ENCODE measurements around the gene LLGL1.

LLGL1 gene

GRCh38 chr17:18218756-18219415, 6.5 kb upstream of the LLGL1 start:
- no peak for TF ChIP-seq POU6F1 (CRISPR knock-in tag; IDR thresholded peaks at IDR 0.05; ENCODE audit: borderline replicate concordance, low read depth)
- no peak for TF ChIP-seq ZC3H10 (CRISPR knock-in tag; IDR thresholded peaks at IDR 0.05)
- TF ChIP-seq PATZ1 (CRISPR knock-in tag; IDR thresholded peaks at IDR 0.05; ENCODE audit: borderline replicate concordance): no peak
- TF ChIP-seq TOX (CRISPR knock-in tag; IDR thresholded peaks at IDR 0.05; ENCODE audit: borderline replicate concordance): no peak
- TF ChIP-seq CREB5 (CRISPR knock-in tag; IDR thresholded peaks at IDR 0.05; ENCODE audit: low read depth): no peak
- no peak for TF ChIP-seq ZFP30 (CRISPR knock-in tag; IDR thresholded peaks at IDR 0.05)
- no peak for TF ChIP-seq CSRNP3 (CRISPR knock-in tag; IDR thresholded peaks at IDR 0.05)
- no peak for TF ChIP-seq ESRRG (CRISPR knock-in tag; IDR thresholded peaks at IDR 0.05)
- TF ChIP-seq OSR1 (CRISPR knock-in tag; IDR thresholded peaks at IDR 0.05): no peak
- TF ChIP-seq RARB (CRISPR knock-in tag; IDR thresholded peaks at IDR 0.05): no peak
- TF ChIP-seq TCF4 (CRISPR knock-in tag; IDR thresholded peaks at IDR 0.05; ENCODE audit: borderline replicate concordance): no peak
- no peak for TF ChIP-seq ISL1 (CRISPR knock-in tag; IDR thresholded peaks at IDR 0.05)
- TF ChIP-seq ZNF70 (CRISPR knock-in tag; IDR thresholded peaks at IDR 0.05): no peak
- TF ChIP-seq SNAI2 (CRISPR knock-in tag; IDR thresholded peaks at IDR 0.05): no peak
- TF ChIP-seq ZNF8 (CRISPR knock-in tag; IDR thresholded peaks at IDR 0.05): no peak
- no peak for TF ChIP-seq ZFP3 (CRISPR knock-in tag; IDR thresholded peaks at IDR 0.05)
- no peak for TF ChIP-seq CSDC2 (CRISPR knock-in tag; IDR thresholded peaks at IDR 0.05)
- peak; percentile 16 for ATAC-seq

DNA sequence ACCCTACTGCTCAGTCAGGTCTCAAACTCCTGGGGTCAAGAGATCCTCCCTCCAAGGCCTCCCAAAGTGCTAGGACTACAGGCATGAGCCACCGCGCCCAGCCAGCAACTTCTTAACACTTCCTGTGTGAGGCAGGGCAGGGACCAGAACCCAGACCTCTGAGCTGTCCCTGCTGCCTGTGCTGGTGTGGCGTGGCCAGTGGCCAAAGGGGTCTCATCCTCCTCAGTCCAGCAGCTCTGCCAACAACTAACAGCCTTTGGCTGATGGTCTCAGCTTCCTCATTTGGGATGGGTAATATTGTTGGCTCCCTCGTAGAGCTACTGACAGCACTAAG, 1.4 kb upstream of the LLGL1 start:
- TF ChIP-seq BACH2 (CRISPR knock-in tag; IDR thresholded peaks at IDR 0.05; ENCODE audit: borderline replicate concordance) (no peak), ZFP30 (CRISPR knock-in tag; IDR thresholded peaks at IDR 0.05) (no peak), CSDC2 (CRISPR knock-in tag; IDR thresholded peaks at IDR 0.05) (no peak), ZC3H10 (CRISPR knock-in tag; IDR thresholded peaks at IDR 0.05) (no peak), POU6F1 (CRISPR knock-in tag; IDR thresholded peaks at IDR 0.05; ENCODE audit: borderline replicate concordance, low read depth) (no peak), PPARA (CRISPR knock-in tag; IDR thresholded peaks at IDR 0.05; ENCODE audit: borderline replicate concordance) (no peak), CSRNP3 (CRISPR knock-in tag; IDR thresholded peaks at IDR 0.05) (no peak), ZNF8 (CRISPR knock-in tag; IDR thresholded peaks at IDR 0.05) (no peak), TCF4 (CRISPR knock-in tag; IDR thresholded peaks at IDR 0.05; ENCODE audit: borderline replicate concordance) (no peak)
- no peak for ATAC-seq

DNA sequence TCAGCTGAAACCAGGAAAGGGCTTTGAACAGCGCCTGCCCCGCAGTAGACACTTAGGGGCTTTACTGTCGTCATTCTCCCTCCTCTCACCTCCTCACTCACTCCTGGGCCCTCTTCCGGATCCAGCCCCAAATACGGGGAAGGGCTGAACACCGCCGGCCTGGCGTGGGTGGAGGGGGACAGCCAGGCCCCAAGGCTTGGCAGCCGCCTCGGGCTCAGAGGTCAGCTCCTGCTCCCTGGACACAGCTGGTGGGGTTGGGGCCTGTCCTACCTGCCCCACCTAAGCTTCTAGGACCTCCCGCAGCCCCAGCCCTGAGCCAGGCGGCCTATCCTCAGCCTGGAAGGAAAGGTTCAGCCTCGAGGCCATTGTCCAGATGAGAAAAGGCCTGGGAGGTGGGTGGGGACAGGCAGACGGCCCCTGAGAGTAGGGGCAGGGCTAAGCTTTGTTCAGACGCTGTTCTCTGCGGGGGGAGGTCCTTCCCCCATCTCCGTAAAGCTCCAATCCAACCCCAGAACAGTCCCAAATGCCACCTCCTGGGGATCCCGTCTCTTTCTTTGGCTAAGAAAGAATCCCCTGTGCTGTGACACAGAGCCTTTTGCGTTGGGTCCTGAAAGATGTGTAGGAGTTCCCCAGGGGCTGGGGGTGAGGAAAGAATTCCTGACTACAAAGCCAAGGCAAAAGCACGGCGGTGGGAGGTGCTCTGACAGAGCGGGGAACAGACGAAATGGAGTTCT, 881 bp upstream of the LLGL1 start:
- no peak for ATAC-seq

More for the DNA sequence above, 881 bp upstream of the LLGL1 start:
- TF ChIP-seq ZFP3 (CRISPR knock-in tag; IDR thresholded peaks at IDR 0.05) (peak; percentile 90), ZC3H10 (CRISPR knock-in tag; IDR thresholded peaks at IDR 0.05) (no peak)
